Neuronal stem cell (in vitro differentiated cells): ENCODE data around the gene LTK. TPM values are rescaled to one million over a fixed set of nuclear protein-coding genes. Genes with fewer than 3 reads are reported as not detected.

ENCODE experiments used
- DNase-seq: peaks from one replicate; pipeline ENCODE4 v3.0.0-alpha.2; 2013; ENCODE audit warnings: low spot score
- H2AFZ ChIP-seq: one replicate; pipeline ENCODE4 v1.6.1; 2013; ENCODE audit warnings: mild to moderate bottlenecking, low read length, inconsistent platforms
- H2AK5ac ChIP-seq: 2 replicates; pipeline ENCODE4 v1.6.1; 2013; ENCODE audit warnings: low read depth, mild to moderate bottlenecking, inconsistent platforms, low read length, moderate library complexity, mixed read lengths
- H2BK120ac ChIP-seq: 2 replicates; pipeline ENCODE4 v1.6.1; 2013; ENCODE audit warnings: low read depth, mild to moderate bottlenecking, inconsistent platforms, low read length, moderate library complexity, mixed read lengths
- H2BK12ac ChIP-seq: one replicate; pipeline ENCODE4 v1.6.1; 2013; ENCODE audit warnings: low read length, inconsistent platforms
- H2BK15ac ChIP-seq: 2 replicates; pipeline ENCODE4 v1.6.1; 2013; ENCODE audit warnings: mild to moderate bottlenecking, low read length, inconsistent platforms, mixed read lengths
- H2BK5ac ChIP-seq: one replicate; pipeline ENCODE4 v1.6.1; 2013; ENCODE audit warnings: inconsistent platforms, mild to moderate bottlenecking, low read length, moderate library complexity
- H3K14ac ChIP-seq: one replicate; pipeline ENCODE4 v1.6.1; 2013; ENCODE audit warnings: low read length, inconsistent platforms
- H3K18ac ChIP-seq: 2 replicates; pipeline ENCODE4 v1.6.1; 2013; ENCODE audit warnings: low read length, inconsistent platforms
- H3K23ac ChIP-seq: 2 replicates; pipeline ENCODE4 v1.6.1; 2013; ENCODE audit warnings: low read depth, mild to moderate bottlenecking, mixed read lengths, low read length, inconsistent platforms; ENCODE audit not compliant: poor library complexity
- H3K27ac ChIP-seq: replicated peaks from 3 replicates; pipeline ENCODE4 v1.5.1; 2013; ENCODE audit warnings: low read length, inconsistent platforms
- H3K27me3 ChIP-seq, 3 experiments: 2 replicates each; pipeline ENCODE4 v1.6.1; 2013; ENCODE audit warnings: low read length in 3 of 3, mild to moderate bottlenecking in 2 of 3, inconsistent platforms in 1 of 3, low read depth in 1 of 3, mixed read lengths in 1 of 3, moderate library complexity in 1 of 3; ENCODE audit not compliant: control insufficient read depth in 3 of 3, insufficient read depth in 3 of 3
- H3K36me3 ChIP-seq, 2 donors: replicated peaks in 1 of 2; 2 replicates each; pipeline ENCODE4 v1.6.1; 2013; ENCODE audit warnings: low read length in 2 of 2; ENCODE audit not compliant: control insufficient read depth in 2 of 2, insufficient read depth in 2 of 2
- H3K4ac ChIP-seq: 2 replicates; pipeline ENCODE4 v1.6.1; 2013; ENCODE audit warnings: inconsistent platforms, mild to moderate bottlenecking, low read length, moderate library complexity
- H3K4me1 ChIP-seq, 2 donors: 1 replicate in 1 of 2; 2 replicates in 1 of 2; pipeline ENCODE4 v1.6.1; 2013; ENCODE audit warnings: low read length in 2 of 2, low read depth in 1 of 2; ENCODE audit not compliant: control insufficient read depth in 2 of 2, insufficient read depth in 1 of 2
- H3K4me2 ChIP-seq: one replicate; pipeline ENCODE4 v1.6.1; 2013; ENCODE audit warnings: mild to moderate bottlenecking, low read length, inconsistent platforms; ENCODE audit not compliant: insufficient read depth, poor library complexity, severe bottlenecking
- H3K4me3 ChIP-seq, 2 donors: 2 replicates each; pipeline ENCODE4 v1.5.1; 2013; ENCODE audit warnings: low read length in 2 of 2, mild to moderate bottlenecking in 2 of 2, inconsistent platforms in 1 of 2, moderate library complexity in 1 of 2
- H3K79me1 ChIP-seq: one replicate; pipeline ENCODE4 v1.6.1; 2013; ENCODE audit warnings: low read depth, mild to moderate bottlenecking, inconsistent platforms, low read length, moderate library complexity
- H3K9ac ChIP-seq: one replicate; pipeline ENCODE4 v1.6.1; 2013; ENCODE audit warnings: mild to moderate bottlenecking, low read depth, low read length, inconsistent platforms; ENCODE audit not compliant: poor library complexity
- H3K9me3 ChIP-seq, 2 donors: replicated peaks in 1 of 2; 2 replicates each; pipeline versions ENCODE3 to v1.6.1; 2013; ENCODE audit warnings: low read length in 2 of 2, mild to moderate bottlenecking in 2 of 2, inconsistent platforms in 1 of 2, low read depth in 1 of 2, mixed read lengths in 1 of 2, moderate library complexity in 1 of 2; ENCODE audit not compliant: control insufficient read depth in 2 of 2, insufficient read depth in 1 of 2
- H4K8ac ChIP-seq: one replicate; pipeline ENCODE4 v1.6.1; 2013; ENCODE audit warnings: low read depth, mild to moderate bottlenecking, inconsistent platforms, low read length, moderate library complexity
- H4K91ac ChIP-seq: one replicate; pipeline ENCODE4 v1.6.1; 2013; ENCODE audit warnings: low read length, low read depth, mild to moderate bottlenecking, inconsistent platforms; ENCODE audit not compliant: poor library complexity
- WGBS, 2 donors: extraction: QIAGEN DNeasy Blood & Tissue Kit; methylation state at CpG; one replicate each; pipeline ENCODE4 v1.1.7; 2013; ENCODE audit warnings: missing lambda C conversion rate in 2 of 2, mixed read lengths in 1 of 2; ENCODE audit not compliant: insufficient read length in 2 of 2, insufficient replicate concordance in 1 of 2; ENCODE audit errors: extremely low coverage in 2 of 2; 5-methylcytosine and 5-hydroxymethylcytosine counted together
- polyA plus RNA-seq, 2 experiments: library from polyadenylated mRNA; stranded (reverse); fragments of 200-250 nt; gene quantifications; one replicate each; pipeline ENCODE4 v1.2.3, GENCODE V29; 2013

Gene LTK
- polyA plus RNA-seq (2013, experiment 1 of 2), result 0.03 TPM
- polyA plus RNA-seq (2013, experiment 2 of 2), result 0.06 TPM

GRCh38 chr15:41513506-41514227 lies at the start of gene LTK:
Gene LTK (minus strand): TSS chr15:41513827. CDS start chr15:41513709, 118 bp downstream.
- Histone ChIP-seq H2AFZ (peak within 1 kb of the TSS; percentile 89), H3K9me3 (no peaks in the 10 kb centered on the region), H3K79me1 (no peaks in the 10 kb centered on the region), H3K4me1 (peaks cover 8 to 12% of the 10 kb centered on the region in 2 donors), H3K14ac (peak within 1 kb of the TSS; percentile 57), H2BK120ac (no peak within 1 kb of the TSS), H2BK12ac (no peak within 1 kb of the TSS), H3K27ac (no peak within 1 kb of the TSS), H3K23ac (peak within 1 kb of the TSS; percentile 92), H2BK5ac (no peak within 1 kb of the TSS), H2BK15ac (no peak within 1 kb of the TSS), H3K36me3 (peaks cover 5 to 20% of the 10 kb centered on the region in 2 donors), H3K9ac (peak within 1 kb of the TSS; percentile 47), H4K8ac (peak within 1 kb of the TSS; percentile 29), H3K4ac (no peak within 1 kb of the TSS), H3K18ac (peak within 1 kb of the TSS; percentile 79), H3K27me3 (peaks cover 26 to 56% (median 50%) of the 10 kb centered on the region in 3 experiments), H3K4me2 (peak within 1 kb of the TSS; percentile 65), H3K4me3 (peak within 1 kb of the TSS in 1 of 2 donors; percentile 67), H4K91ac (no peak within 1 kb of the TSS), H2AK5ac (no peak within 1 kb of the TSS)
- WGBS, 2 donors, result no CpG with 5 or more reads among the region's 33 CpGs
- peak; percentile 32 for DNase-seq

DNA sequence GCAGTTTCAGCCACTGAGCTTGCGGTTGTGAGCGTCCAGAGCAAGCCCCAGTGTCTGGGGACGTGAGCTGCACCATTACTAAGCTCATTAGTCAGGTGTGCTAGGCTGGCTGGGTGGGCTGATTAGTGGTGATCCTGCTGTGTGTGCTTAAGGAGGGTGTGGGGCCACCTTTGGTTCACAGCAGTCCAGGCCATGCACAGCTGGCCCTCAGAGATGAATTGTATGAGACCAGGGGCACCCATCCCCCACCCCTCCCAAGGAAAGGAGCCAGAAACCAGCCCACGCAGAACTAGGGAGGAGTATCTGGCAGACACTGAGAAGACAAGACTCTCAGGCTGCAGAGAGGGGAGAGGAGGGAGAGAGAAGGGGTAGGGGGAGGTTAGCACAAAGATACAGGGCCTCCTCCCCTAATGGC lies 49.2 kb upstream of the LTK start:
- DNase-seq, result peak; percentile 32
- Histone ChIP-seq H3K18ac (peak overlapping the region; percentile 89), H3K4me3 (no peak overlapping the region)

DNA sequence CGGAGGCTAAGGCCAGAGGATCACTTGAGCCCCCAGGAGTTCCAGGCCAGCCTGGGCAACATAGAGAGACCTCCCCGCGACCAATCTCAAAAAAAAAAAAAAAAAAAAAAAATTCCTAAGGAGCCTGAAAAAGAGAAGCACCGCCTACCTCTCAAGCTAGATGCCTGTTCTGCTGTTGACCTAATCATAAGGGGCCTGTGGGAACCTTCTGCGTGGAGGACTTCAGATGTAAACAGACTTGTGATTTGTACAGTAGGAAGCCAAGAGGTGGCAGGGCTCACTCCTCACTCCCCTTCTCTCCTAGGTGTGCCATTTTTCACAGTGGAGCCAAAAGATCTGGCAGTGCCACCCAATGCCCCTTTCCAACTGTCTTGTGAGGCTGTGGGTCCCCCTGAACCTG lies 48.6 kb upstream of the LTK start:
- Histone ChIP-seq H2BK120ac (peak overlapping the region; percentile 48), H3K4ac (no peak overlapping the region), H2AK5ac (peak overlapping the region; percentile 33), H3K4me1 (peaks cover 56 to 65% of the 10 kb centered on the region in 2 donors), H3K27me3 (no peaks in the 10 kb centered on the region), H3K79me1 (peaks cover 12% of the 10 kb centered on the region), H3K9me3 (peaks cover 0 to 1% of the 10 kb centered on the region in 2 donors), H3K14ac (peak overlapping the region; percentile 56), H2BK12ac (peak overlapping the region; percentile 79), H4K8ac (no peak overlapping the region), H3K9ac (no peak overlapping the region), H3K18ac (peak overlapping the region; percentile 89), H3K23ac (no peak overlapping the region), H2AFZ (no peak overlapping the region), H3K36me3 (peaks cover 18 to 43% of the 10 kb centered on the region in 2 donors), H3K4me2 (peak overlapping the region; percentile 53), H3K4me3 (no peak overlapping the region), H4K91ac (no peak overlapping the region), H3K27ac (peak overlapping the region; percentile 89), H2BK5ac (peak overlapping the region; percentile 33), H2BK15ac (peak overlapping the region; percentile 50)
- WGBS, 2 donors, result no CpG with 5 or more reads among the region's 5 CpGs
- peak; percentile 18 for DNase-seq

More for the DNA sequence above, 49.2 kb upstream of the LTK start:
- H2BK15ac ChIP-seq, result peak overlapping the region; percentile 50
- peaks cover 0 to 1% of the 10 kb centered on the region in 2 donors for H3K9me3 ChIP-seq
- peak overlapping the region; percentile 33 for H2BK5ac ChIP-seq
- no peak overlapping the region for H4K91ac ChIP-seq
- H3K14ac ChIP-seq, result peak overlapping the region; percentile 56
- H2BK120ac ChIP-seq, result peak overlapping the region; percentile 48
- no peak overlapping the region for H3K9ac ChIP-seq
- no peaks in the 10 kb centered on the region for H3K27me3 ChIP-seq
- H3K23ac ChIP-seq, result no peak overlapping the region
- no CpG with 5 or more reads among the region's 4 CpGs for WGBS, 2 donors
- no peak overlapping the region for H2AFZ ChIP-seq
- H3K4ac ChIP-seq, result no peak overlapping the region
- H2AK5ac ChIP-seq, result peak overlapping the region; percentile 33
- H4K8ac ChIP-seq, result no peak overlapping the region
- H2BK12ac ChIP-seq, result peak overlapping the region; percentile 79
- peaks cover 18 to 48% of the 10 kb centered on the region in 2 donors for H3K36me3 ChIP-seq
- peak overlapping the region; percentile 89 for H3K27ac ChIP-seq
- peaks cover 60 to 71% of the 10 kb centered on the region in 2 donors for H3K4me1 ChIP-seq
- H3K4me2 ChIP-seq, result peak overlapping the region; percentile 39
- peaks cover 12% of the 10 kb centered on the region for H3K79me1 ChIP-seq

- H3K79me1 ChIP-seq, result peaks cover 12% of the 10 kb centered on the region
- peaks cover 15 to 38% of the 10 kb centered on the region in 2 donors for H3K36me3 ChIP-seq
- H3K27me3 ChIP-seq, result no peaks in the 10 kb centered on the region
- DNase-seq, result peak; percentile 64
- peak overlapping the region; percentile 4 for H3K23ac ChIP-seq
- H2AFZ ChIP-seq, result no peak overlapping the region
- peak overlapping the region; percentile 76 for H4K8ac ChIP-seq
- peak overlapping the region; percentile 83 for H3K14ac ChIP-seq
- peak overlapping the region; percentile 53 for H3K4me2 ChIP-seq
- H3K4ac ChIP-seq, result peak overlapping the region; percentile 91
- H2AK5ac ChIP-seq, result peak overlapping the region; percentile 100
- H4K91ac ChIP-seq, result peak overlapping the region; percentile 99
- H3K9me3 ChIP-seq, result peaks cover 0 to 1% of the 10 kb centered on the region in 2 donors
- H2BK5ac ChIP-seq, result peak overlapping the region; percentile 95
- no peak overlapping the region for H3K4me3 ChIP-seq
- H3K9ac ChIP-seq, result peak overlapping the region; percentile 85
- H2BK120ac ChIP-seq, result peak overlapping the region; percentile 96
- H2BK12ac ChIP-seq, result peak overlapping the region; percentile 16
- H3K18ac ChIP-seq, result peak overlapping the region; percentile 99
- H3K27ac ChIP-seq, result peak overlapping the region; percentile 90
- H2BK15ac ChIP-seq, result peak overlapping the region; percentile 99
- H3K4me1 ChIP-seq, result peaks cover 55 to 61% of the 10 kb centered on the region in 2 donors
- WGBS, 2 donors, result no CpG with 5 or more reads among the region's 3 CpGs
These were observed 48.1 kb upstream of the LTK start for GRCh38 chr15:41561777-41562145.
